ENCODE data around the gene SLC30A10. TPM values are rescaled to one million over a fixed set of nuclear protein-coding genes. Genes with fewer than 3 reads are reported as not detected.
"Not testable (repeated sequence)": the region's sequence is repeated elsewhere in the genome, so short reads cannot be mapped to it uniquely, and the experiment has no call there.

Gene SLC30A10
- total RNA-seq, 1 donor from 2014 or later, result not detected

GRCh38 chr1:219954052-219954451 is 25.7 kb upstream of the SLC30A10 start:
- Mint-ChIP-seq H3K4me1 (ENCODE audit: low read depth) (no peaks in the 10 kb centered on the region), H3K36me3 (ENCODE audit: low read depth) (no peaks in the 10 kb centered on the region), H3K4me3 (ENCODE audit: unreplicated experiment) (no peak overlapping the region), H3K27ac (ENCODE audit: unreplicated experiment) (no peak overlapping the region), H3K27me3 (ENCODE audit: low read depth) (peaks cover 8% of the 10 kb centered on the region), H3K9me3 (ENCODE audit: low read depth) (no peaks in the 10 kb centered on the region)
- DNase-seq (ENCODE audit: low spot score), result no peak
- TF ChIP-seq CTCF (IDR thresholded peaks at IDR 0.05), result no peak

- Mint-ChIP-seq H3K27me3 (ENCODE audit: low read depth) (peaks cover 8% of the 10 kb centered on the region), H3K4me3 (ENCODE audit: unreplicated experiment) (no peak overlapping the region), H3K4me1 (ENCODE audit: low read depth) (no peaks in the 10 kb centered on the region), H3K9me3 (ENCODE audit: low read depth) (no peaks in the 10 kb centered on the region), H3K27ac (ENCODE audit: unreplicated experiment) (no peak overlapping the region), H3K36me3 (ENCODE audit: low read depth) (no peaks in the 10 kb centered on the region)
- TF ChIP-seq CTCF (IDR thresholded peaks at IDR 0.05), result no peak
- no peak for DNase-seq (ENCODE audit: low spot score)
Measured at GRCh38 chr1:219952361-219952760, 24.0 kb upstream of the SLC30A10 start.

DNA sequence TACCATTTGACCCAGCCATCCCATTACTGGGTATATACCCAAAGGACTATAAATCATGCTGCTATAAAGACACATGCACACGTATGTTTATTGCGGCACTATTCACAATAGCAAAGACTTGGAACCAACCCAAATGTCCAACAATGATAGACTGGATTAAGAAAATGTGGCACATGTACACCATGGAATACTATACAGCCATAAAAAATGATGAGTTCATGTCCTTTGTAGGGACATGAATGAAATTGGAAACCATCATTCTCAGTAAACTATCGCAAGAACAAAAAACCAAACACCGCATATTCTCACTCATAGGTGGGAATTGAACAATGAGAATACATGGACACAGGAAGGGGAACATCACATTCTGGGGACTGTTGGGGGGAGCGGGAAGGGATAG is 20.9 kb upstream of the SLC30A10 start:
- not testable (repeated sequence) for H3K4me3 Mint-ChIP-seq (ENCODE audit: unreplicated experiment); H3K27ac Mint-ChIP-seq (ENCODE audit: unreplicated experiment); H3K36me3 Mint-ChIP-seq (ENCODE audit: low read depth); H3K4me1 Mint-ChIP-seq (ENCODE audit: low read depth); DNase-seq (ENCODE audit: low spot score); H3K9me3 Mint-ChIP-seq (ENCODE audit: low read depth)
- H3K27me3 Mint-ChIP-seq (ENCODE audit: low read depth), result peaks cover 12% of the 10 kb centered on the region

DNA sequence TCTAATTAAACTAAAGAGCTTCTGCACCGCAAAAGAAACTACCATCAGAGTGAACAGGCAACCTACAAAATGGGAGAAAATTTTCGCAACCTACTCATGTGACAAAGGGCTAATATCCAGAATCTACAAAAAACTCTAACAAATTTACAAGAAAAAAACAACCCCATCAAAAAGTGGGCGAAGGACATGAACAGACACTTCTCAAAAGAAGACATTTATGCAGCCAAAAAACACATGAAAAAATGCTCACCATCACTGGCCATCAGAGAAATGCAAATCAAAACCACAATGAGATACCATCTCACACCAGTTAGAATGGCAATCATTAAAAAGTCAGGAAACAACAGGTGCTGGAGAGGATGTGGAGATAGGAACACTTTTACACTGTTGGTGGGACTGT is 20.4 kb upstream of the SLC30A10 start:
- H3K36me3 Mint-ChIP-seq (ENCODE audit: low read depth); DNase-seq (ENCODE audit: low spot score); H3K9me3 Mint-ChIP-seq (ENCODE audit: low read depth); H3K27ac Mint-ChIP-seq (ENCODE audit: unreplicated experiment); H3K4me1 Mint-ChIP-seq (ENCODE audit: low read depth); H3K4me3 Mint-ChIP-seq (ENCODE audit: unreplicated experiment): not testable (repeated sequence)
- H3K27me3 Mint-ChIP-seq (ENCODE audit: low read depth), result peaks cover 11% of the 10 kb centered on the region

DNA sequence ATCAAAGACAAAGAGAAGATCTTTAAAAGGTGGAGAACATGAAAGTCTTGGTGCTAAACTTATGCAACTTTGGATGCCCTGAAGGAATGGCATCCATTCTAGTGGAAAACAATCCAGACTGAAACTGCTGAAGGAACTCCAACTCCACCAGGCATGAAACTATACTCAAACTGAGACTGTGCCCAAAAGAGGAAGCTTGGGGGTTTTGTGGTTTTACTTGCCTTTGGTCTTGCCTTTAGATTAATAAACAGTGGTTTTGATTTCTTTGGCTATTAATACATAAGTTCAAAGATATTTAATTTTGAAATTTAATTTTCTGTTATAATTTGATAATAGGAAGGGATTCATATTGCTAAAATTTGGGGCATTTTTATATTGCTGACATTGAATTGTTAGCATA is 17.4 kb upstream of the SLC30A10 start:
- TF ChIP-seq CTCF (IDR thresholded peaks at IDR 0.05), result no peak
- Mint-ChIP-seq H3K4me3 (ENCODE audit: unreplicated experiment) (no peak overlapping the region), H3K4me1 (ENCODE audit: low read depth) (peaks cover 3% of the 10 kb centered on the region), H3K9me3 (ENCODE audit: low read depth) (peaks cover 6% of the 10 kb centered on the region), H3K27me3 (ENCODE audit: low read depth) (peaks cover 12% of the 10 kb centered on the region), H3K36me3 (ENCODE audit: low read depth) (peaks cover 2% of the 10 kb centered on the region), H3K27ac (ENCODE audit: unreplicated experiment) (no peak overlapping the region)
- no peak for DNase-seq (ENCODE audit: low spot score)

DNA sequence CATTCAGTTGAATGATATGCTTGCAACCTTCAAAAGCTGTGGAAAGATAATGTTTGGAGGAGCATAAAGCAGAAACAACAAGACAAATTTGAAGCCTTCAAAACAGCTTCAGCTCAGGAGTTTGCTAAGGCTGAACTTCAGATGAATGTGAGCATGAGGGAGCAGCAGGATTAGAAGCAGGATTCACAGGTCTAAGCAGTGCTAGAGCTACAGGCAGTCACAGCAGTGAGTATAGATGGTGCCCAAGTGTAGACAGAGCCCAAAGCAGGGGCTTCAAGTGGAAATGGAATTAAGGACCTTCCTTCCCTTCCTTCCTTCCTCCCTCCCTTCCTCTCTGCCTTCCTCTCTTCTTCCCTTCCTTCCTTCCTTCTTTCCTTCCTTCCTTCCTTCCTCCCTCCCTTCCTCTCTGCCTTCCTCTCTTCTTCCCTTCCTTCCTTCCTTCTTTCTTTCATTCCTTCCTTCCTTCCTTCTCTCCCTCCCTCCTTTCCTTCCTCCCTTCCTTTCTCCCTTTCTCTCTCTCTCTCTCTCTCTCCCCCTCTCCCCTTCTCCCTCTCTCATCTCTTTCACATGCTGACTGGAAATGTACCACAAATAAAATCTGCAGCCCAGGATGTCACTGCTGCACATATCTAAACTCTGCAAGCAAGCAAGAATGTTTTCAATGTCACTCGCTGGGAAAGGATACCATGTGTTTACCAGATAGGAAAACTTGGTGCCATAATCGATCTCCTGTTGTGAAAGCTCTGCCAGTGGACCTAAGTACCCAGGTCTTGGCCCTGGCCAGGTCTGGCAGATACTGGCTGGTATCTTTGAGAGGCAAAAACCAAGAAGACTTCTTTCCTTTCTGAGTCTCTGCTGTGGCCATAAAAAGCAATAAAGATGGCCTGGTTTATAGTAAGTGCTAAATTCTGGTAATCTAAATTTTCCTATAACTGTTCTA is 13.1 kb upstream of the SLC30A10 start:
- H3K27ac Mint-ChIP-seq (ENCODE audit: unreplicated experiment), result no peak overlapping the region
- peaks cover 5% of the 10 kb centered on the region for H3K4me1 Mint-ChIP-seq (ENCODE audit: low read depth)
- TF ChIP-seq CTCF (IDR thresholded peaks at IDR 0.05), result no peak
- H3K9me3 Mint-ChIP-seq (ENCODE audit: low read depth), result peaks cover 6% of the 10 kb centered on the region
- no peak overlapping the region for H3K4me3 Mint-ChIP-seq (ENCODE audit: unreplicated experiment)
- no peak for DNase-seq (ENCODE audit: low spot score)
- H3K36me3 Mint-ChIP-seq (ENCODE audit: low read depth), result peaks cover 2% of the 10 kb centered on the region
- H3K27me3 Mint-ChIP-seq (ENCODE audit: low read depth), result peaks cover 23% of the 10 kb centered on the region
